ENCODE data around the gene ZFYVE27.

The ZFYVE27 gene

GRCh38 chr10:97791824-97792721, 55.1 kb downstream of the ZFYVE27 start:
- peak; percentile 46 for DNase-seq

- no peak for DNase-seq
Observed at GRCh38 chr10:97795886-97796285, 59.0 kb downstream of the ZFYVE27 start.

GRCh38 chr10:97796651-97797050, 59.7 kb downstream of the ZFYVE27 start:
- DNase-seq = no peak

GRCh38 chr10:97798958-97799610, 62.2 kb downstream of the ZFYVE27 start:
- DNase-seq = no peak

GRCh38 chr10:97800474-97800873, 63.5 kb downstream of the ZFYVE27 start:
- no peak for DNase-seq

GRCh38 chr10:97801422-97801821, 64.5 kb downstream of the ZFYVE27 start:
- no peak for DNase-seq

- DNase-seq = no peak
Observed at GRCh38 chr10:97805096-97805884, 68.4 kb downstream of the ZFYVE27 start.

GRCh38 chr10:97805949-97806348, 69.0 kb downstream of the ZFYVE27 start:
- DNase-seq = no peak

GRCh38 chr10:97810446-97810845, 73.5 kb downstream of the ZFYVE27 start:
- no peak for DNase-seq
